ENCODE results near the gene TOR1B.
A peak's percentile ranks its signal among the peaks of the same experiment; 100 is the strongest.

The TOR1B gene

DNA sequence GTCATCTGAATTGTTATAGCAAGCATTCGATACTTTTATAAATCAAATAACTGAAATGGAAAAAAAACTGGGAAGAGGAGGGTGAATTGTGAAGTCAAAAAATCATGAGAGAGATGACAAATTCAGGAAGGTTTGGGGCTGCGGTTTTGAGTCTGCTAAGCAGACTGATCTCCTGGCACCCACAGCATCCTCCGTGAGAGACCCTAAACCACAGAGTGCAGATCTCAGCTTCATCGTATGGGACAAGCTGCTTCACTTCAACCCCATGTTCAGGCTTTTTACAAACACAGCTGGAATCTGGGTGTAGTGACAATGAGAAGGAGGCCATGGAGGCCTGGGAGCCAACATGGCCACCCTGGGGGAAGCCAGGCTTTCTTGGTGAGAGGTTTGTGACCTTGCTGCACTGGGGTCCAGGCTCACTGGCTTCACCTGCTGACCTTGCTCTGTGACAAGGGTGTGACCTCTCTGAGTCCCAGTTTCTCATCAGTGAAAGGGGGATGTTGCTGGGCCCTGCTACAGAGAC, 51.7 kb downstream of the TOR1B start:
- TF ChIP-seq, protein P1, sequence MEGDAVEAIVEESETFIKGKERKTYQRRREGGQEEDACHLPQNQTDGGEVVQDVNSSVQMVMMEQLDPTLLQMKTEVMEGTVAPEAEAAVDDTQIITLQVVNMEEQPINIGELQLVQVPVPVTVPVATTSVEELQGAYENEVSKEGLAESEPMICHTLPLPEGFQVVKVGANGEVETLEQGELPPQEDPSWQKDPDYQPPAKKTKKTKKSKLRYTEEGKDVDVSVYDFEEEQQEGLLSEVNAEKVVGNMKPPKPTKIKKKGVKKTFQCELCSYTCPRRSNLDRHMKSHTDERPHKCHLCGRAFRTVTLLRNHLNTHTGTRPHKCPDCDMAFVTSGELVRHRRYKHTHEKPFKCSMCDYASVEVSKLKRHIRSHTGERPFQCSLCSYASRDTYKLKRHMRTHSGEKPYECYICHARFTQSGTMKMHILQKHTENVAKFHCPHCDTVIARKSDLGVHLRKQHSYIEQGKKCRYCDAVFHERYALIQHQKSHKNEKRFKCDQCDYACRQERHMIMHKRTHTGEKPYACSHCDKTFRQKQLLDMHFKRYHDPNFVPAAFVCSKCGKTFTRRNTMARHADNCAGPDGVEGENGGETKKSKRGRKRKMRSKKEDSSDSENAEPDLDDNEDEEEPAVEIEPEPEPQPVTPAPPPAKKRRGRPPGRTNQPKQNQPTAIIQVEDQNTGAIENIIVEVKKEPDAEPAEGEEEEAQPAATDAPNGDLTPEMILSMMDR (IDR thresholded peaks at IDR 0.05) = no peak
- Histone ChIP-seq H3K27ac (no peak overlapping the region), H3K4me3 (no peak overlapping the region)
- DNase-seq (ENCODE audit: low spot score) = no peak

DNA sequence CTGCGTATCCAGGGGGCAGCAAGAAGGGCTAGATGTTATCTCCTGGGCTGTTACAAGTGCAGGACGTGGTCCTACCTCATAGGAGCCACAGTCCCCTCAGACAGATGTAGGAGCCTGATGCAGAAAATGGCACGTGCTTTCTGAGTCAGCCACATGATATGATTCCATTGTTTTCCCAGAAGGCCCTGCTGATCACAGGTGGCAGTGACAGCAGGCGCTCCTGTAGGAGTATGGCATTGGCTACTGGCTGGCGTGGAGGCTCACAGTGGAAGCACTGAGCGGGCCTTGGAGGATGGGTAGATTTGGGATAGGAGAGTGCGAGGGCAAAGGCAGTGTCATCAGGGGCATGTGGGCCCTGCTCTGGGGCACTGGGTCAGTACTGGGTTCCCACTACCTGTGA, 54.2 kb downstream of the TOR1B start:
- H3K4me3 ChIP-seq = no peak overlapping the region
- TF ChIP-seq, protein P1 (IDR thresholded peaks at IDR 0.05) = no peak
- no peak for DNase-seq (ENCODE audit: low spot score)
- peak overlapping the region in 1 of 2 donors; percentile 72 for H3K27ac ChIP-seq

DNA sequence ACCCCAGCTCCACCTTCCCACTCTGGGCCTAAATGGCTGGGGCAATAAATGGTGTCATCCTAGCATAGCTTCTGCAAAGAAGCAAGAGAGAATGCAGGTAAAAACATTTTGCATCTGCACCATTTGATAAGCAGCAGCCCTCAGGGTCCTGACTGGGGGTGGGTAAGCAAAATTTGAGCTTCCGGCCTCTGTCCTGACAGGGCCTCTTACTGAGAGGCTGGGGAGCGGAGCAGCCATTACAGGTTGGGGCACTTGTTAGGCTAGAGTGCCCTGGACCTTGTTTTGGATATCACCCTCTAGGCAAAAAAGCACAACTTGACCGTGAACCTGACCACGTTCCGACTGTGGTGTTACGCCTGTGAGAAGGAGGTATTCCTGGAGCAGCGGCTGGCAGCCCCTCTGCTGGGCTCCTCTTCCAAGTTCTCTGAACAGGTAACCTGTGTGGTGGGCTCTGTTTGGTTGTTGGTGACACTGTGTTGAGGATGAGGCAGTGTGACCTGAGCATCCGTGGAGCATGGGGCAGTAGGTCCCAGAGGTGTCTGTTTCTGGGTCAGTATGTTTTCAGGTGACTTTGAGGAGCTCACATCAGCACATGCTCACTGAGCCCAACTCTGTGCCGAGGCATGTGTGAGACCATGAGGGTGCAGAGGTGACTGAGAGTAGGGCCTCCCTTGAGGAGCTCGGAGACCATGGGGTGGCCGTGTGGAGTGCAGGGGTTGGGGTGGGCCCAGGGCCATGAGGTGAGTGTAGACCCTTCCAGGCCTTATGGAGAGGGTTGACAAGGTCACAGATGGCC, 55.4 kb downstream of the TOR1B start:
- H3K4me3 ChIP-seq = no peak overlapping the region
- H3K27ac ChIP-seq = no peak overlapping the region
- no peak for DNase-seq (ENCODE audit: low spot score)
- TF ChIP-seq, protein P1 (IDR thresholded peaks at IDR 0.05) = no peak
